GM18517 (cell line): ENCODE data around the gene SEMA4D.

Experiments used
- ATAC-seq: cut with Tn5 transposase; IDR thresholded peaks from one replicate; pipeline ENCODE4 v1.9.1; 2021; ENCODE audit warnings: mild to moderate bottlenecking, moderate library complexity; ENCODE audit not compliant: unreplicated experiment

SEMA4D gene, protein sequence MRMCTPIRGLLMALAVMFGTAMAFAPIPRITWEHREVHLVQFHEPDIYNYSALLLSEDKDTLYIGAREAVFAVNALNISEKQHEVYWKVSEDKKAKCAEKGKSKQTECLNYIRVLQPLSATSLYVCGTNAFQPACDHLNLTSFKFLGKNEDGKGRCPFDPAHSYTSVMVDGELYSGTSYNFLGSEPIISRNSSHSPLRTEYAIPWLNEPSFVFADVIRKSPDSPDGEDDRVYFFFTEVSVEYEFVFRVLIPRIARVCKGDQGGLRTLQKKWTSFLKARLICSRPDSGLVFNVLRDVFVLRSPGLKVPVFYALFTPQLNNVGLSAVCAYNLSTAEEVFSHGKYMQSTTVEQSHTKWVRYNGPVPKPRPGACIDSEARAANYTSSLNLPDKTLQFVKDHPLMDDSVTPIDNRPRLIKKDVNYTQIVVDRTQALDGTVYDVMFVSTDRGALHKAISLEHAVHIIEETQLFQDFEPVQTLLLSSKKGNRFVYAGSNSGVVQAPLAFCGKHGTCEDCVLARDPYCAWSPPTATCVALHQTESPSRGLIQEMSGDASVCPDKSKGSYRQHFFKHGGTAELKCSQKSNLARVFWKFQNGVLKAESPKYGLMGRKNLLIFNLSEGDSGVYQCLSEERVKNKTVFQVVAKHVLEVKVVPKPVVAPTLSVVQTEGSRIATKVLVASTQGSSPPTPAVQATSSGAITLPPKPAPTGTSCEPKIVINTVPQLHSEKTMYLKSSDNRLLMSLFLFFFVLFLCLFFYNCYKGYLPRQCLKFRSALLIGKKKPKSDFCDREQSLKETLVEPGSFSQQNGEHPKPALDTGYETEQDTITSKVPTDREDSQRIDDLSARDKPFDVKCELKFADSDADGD

DNA sequence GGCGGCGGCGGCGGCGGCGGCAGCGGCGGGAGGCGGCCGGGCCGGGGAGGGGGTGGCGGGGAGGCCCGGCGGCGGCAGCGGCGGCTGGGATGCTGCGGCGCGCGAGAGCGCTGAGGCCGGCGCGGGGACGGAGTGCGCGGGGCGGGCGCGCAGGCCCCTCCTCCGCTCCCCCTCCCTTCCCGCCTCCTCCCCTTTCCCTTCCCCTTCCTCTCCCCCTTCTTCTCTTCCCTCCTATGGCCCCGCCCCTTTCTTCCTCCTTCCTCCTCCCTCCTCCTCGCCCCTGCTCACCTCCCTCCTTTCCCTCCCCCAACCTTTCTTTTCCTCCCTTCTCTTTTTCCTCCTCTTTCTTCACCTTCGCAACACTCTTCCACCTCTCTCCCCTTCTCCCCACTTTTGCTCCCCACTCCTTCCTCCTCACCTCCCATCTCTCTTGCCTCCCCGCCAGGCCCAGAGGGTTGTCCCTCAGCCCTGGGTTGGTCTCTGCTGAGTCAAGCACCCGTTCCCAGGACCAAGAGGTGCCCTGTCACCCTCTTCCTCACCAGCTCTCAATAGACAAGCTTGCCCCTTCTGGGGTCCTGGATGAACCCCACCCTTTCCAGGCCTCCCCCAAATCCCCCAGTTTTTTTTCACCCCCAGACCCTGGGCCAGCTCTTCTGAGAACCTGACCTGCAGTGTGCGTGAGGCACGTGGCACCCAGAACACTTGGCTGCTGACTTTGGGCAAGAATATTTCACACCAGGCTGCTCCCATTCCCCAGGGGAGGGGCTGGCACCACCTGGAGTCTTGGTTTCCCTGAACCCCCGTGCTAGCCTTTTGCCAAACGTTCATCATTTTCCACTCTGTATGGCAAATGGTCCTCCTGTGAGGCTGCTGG lies at the start of gene SEMA4D:
SEMA4D (minus strand) TSS at position 136 of the 874 bp plus-strand sequence. CDS start 92,657 bp downstream, outside the sequence.
- ATAC-seq: no peak

DNA sequence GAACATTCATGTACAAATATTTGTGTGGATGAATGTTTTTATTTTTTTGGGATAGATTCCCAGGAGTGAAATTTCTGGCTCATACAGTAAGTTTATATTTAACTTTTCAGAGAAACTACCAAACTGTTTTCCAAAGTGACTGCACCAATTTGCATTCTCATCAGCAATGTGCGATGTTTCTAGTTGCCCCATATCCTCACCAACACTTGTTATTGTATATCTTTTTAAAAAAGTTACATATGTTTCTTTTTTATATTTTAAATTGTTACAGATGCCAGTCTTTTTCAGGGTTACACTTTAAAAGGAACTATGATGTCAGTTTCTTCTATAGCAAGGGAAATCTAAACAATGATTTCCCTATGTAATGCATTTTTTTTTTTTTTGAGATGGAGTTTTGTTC lies 49.1 kb upstream of the SEMA4D start:
- no peak for ATAC-seq

DNA sequence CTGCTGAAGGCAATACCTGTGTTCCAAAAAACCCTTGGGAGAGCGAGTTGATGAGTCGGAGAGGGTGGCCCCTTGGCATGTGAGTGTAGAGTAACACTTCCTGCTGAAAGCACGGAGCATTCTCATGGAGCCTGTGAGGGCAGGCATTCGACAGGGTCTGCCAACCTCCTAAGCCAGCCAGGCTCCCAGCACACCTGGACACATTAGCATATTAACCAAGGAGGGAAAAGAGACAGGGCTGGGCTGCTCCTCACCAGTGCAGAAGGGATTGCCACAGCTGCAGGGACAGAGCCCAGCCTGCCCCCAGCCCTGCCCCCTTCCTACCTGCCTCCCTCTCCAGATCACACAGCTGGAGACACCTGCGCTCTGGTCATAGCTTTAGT lies 46.4 kb upstream of the SEMA4D start:
- no peak for ATAC-seq

DNA sequence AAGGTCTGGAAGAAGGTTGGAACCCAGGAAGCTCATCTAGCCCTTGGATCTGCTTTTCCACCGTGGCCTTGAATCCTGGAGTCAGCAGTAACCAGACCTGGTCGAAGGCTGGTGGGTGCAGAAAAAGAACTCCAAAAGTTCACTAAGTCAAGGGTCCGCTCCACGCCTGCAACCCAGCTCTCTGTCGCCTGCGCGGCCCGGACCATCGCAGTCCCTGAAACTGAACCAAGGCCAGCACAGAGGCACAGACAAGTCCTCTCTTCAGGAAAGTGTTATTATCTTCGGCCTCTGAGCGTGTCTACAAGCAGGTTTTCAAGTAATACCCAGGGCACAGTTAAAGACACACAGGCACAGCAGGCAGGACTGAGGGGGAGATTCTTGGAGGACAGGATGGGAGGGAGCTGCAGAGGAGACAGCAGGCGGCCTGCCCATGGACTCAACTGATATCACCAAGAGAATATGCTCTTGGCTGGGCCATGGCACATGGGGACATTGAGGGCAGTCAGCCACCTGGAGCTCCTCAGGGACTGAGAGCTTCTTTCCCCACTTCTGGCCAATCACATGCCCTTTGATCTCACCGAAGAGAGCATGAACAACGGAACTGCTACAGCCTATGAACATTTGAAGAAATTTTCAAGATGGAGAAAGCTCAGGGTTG lies 45.8 kb upstream of the SEMA4D start:
- ATAC-seq: no peak

DNA sequence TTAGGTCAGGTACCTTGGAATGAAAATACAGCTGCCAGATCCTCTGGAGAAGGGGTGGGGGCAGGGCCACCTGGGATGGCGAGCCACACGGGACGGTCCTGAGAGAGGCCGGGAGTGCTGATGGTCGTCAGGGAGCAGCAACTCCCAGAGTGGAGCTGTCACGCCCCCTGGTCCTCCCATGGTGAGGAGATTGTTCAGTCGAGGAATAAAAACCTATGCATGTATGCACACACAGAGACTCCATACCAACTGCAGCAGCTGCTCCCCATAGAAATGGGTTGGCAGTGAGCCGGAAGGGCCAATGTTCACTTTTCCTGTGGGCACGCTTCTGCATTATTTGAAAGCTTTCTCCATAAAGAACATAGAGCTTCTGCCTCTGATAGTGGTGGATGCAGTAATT lies 45.2 kb upstream of the SEMA4D start:
- no peak for ATAC-seq

DNA sequence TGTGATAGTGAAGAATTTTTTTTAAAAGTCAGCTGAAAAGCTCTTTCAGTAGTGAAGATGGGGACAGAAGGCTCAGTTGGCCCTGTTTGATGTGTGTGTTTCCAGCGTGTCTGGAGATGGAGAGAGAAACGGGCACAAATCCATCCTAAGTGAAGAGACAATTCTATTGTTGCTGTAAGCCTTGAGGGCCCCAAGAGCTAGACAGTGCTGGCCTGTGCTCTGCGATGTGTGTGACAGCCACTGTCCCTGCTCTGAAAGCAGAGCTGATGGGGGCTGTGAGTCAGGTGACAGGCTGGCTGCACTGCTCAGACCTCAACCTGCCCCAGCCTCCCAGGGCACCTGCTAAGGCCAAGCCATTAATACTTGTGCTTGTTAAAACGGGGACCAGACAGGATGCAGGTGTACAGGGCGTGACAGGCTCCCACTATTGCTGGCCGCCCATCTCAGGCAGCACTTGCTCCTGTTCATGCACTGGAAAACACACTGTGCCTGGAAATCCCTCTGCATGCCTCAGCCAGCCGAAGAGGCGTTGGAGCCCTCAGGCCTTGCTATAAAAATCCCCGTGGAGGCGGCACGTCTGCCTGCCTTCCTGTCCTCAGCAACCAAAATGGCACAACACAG lies 44.6 kb upstream of the SEMA4D start:
- no peak for ATAC-seq

DNA sequence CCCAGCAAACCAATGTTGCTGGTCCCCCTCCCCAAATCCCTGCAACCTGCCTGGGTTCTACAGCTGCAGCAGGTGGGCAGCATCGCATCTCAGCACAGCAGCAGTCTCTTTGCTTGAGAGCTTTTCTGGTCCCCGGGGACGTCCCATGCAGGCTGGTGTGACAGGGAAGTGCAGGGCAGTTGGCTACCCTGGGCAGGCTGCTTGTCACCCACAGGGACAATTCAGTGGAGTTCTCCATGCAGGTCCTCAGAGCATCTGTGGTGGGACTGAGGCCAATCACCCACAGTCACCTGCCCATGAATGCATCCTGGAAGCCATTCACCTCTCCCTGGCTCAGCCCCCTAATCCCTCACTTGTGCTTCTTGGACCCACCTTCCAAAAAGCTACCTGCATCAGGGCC lies 43.9 kb upstream of the SEMA4D start:
- no peak for ATAC-seq

DNA sequence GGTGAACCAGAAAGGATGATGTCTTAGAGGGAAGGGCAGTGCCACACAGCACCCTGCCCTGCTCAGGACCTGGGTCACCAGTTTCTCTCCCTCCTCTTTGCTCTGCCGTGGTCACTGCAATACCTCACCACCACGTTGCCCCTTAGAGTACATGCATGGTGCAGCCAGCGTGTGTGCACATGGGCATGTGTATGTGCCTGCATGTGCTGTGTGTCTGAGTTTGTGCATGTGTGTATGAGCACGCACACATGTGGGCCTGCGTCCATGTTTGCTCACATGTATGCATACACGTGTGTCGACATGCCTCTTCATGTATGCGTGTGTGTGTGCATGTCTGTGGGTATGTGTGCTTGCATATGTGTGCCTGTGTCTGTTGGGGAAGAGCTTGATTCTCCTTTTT lies 41.5 kb upstream of the SEMA4D start:
- no peak for ATAC-seq

DNA sequence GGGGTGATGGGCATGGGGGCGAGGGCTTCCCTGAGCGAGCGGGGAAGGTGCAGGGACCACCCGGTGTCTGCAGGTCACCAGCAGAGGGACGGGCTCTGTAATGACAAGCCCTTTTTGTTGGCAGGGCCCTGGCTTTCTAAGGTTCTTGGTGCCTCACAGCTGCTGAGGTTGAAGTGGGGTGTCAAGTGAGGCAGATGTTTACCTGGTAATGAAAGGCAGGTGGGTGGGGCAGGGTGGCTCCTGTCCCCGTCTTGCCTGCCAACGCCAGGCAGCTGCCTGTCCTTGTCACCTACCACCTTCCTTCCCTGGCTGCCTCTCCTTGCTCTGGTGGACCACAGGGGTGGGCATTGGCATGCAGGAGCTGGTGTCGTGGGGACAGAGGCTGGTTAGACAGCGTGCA lies 41.0 kb upstream of the SEMA4D start:
- no peak for ATAC-seq

DNA sequence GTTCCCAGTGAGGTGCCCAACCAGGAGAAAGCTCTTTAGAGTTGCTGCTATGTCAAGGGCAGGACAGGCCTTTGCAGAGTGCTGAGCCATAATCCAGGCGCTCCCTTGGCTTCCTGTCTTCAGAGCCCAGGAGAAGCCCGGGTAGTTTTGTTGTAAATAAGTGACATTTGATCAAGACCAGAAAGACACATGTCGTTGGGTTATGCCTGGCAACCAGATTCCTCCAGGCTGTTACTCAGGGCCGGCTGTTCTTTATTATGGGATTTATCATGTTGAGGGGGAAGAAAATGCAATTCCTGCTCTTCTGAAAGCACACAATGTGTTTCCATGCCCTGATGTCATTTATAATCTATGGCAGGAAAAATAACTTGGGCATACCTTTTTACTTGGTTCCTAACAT lies 39.3 kb upstream of the SEMA4D start:
- no peak for ATAC-seq

DNA sequence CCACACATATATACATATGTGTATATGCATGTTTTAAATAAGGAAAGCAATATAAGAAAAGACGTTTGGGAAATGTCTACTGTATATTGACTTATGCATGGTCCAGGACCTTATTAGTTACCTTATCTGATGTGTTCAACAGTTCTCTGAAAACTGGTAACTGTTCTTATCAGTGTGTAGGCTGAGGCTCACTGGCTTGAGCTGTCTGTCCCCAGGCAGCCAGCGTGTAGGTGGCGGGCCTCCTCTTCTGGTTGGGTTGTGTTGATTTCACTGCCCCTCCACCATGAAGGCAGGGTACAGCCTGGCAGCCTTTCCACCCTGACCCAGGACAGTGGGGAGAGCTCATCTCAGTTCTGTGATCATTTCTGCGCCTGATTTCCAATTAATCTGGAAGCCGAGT lies 38.7 kb upstream of the SEMA4D start:
- ATAC-seq: no peak

DNA sequence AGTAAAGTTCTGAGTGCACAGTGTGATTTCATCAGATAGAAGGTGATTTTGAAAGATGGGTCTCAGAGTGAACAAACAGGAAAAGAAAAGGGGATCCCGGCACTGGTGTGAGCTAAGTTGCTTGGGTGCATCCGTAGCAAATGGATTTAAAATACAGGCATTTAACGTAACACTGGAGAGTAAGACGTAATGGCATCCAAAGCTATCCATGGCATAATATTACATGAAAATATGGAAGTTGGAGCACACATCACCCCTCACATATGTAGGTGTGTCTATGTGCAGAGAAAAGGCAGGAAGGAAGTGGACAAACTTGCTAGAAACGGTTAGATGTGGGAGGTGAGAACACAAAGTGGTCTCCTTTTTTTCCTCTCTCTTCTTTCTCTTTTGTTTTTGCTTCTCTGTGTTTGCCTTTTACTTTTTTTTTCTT lies 38.2 kb upstream of the SEMA4D start:
- ATAC-seq: no peak

DNA sequence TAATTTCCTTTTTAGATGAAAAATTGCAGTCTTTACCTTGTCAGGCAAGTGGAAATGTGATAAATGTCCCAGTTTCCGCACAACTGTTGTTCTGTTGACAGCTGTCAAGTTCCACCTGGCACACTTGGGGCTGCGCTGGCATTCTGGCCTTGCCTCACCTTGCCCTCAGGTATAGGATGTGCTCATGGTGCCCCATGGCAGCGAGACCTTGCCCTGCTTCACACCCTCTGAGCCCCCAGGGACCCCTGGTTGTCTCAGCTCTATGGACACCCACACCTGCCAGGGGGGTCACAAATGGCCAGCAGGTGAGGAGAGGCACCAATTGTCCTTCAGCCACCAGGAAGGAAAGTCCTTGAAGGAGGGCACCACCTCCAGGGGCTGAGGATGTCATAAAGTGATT lies 37.5 kb upstream of the SEMA4D start:
- ATAC-seq: no peak

DNA sequence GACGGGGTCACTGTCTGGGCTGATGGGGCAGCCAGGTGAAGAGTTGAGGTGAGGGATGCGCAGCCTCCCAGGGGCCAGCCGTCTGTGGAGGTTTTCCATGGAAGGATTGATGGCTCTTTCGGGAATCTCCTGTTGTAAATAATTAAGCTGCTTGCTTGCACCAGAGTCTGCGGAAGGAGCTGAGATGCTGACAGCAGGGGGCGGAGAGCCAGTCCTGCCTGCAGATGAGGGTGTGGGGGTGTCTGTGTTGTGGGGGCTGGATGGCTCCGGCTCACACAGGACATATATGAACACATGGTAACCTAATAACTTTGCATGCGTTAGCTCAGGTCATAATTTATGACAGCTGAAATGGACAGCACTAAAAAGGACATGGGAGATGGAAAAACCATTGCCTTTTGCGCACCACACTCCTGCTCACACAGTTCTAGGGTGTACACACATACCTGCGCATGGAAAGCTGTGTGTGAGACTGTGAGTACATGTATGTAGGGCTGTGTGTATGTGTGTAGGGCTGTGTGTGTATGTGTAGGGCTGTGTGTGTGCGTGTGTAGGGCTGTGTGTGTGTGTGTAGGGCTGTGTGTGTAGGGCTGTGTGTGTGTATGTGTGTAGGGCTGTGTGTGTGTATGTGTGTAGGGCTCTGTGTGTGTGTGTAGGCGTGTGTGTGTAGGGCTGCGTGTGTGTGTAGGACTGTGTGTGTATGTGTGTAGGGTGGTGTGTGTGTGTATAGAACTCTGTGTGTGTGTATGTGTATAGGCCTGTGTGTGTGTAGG lies 36.8 kb upstream of the SEMA4D start:
- no peak for ATAC-seq

DNA sequence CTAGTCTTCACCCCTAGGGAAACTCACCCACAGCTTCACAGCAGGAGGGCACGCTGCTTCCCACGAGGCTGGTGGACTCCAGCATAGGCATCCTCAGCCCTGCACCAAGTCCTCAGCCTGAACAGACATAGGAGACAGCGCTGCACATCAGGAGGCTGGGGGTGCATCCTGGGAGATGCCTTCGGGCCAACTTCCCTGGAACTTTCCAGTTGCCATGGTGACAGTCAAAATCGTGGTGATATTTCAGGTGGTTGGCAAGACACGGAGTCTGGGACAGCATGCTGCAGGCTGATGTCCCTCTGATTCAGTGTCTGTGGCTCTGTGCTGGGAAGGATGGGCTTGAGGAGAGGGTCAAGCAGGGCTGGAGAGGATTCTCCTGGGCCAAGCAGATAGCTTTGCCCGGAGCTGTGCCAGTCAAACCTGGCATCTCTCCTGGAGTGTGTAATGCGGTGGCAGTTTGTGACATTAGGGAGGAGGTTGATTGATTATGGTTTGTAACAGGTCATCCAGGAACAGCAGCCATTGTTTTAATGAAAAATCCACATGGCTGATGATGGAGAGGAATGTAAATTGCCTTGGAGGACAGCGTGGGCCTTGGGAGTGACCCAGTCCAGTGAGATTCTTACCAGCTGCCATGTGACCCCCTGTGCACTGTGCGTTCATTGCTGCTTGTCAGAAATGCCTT lies 35.6 kb upstream of the SEMA4D start:
- no peak for ATAC-seq

DNA sequence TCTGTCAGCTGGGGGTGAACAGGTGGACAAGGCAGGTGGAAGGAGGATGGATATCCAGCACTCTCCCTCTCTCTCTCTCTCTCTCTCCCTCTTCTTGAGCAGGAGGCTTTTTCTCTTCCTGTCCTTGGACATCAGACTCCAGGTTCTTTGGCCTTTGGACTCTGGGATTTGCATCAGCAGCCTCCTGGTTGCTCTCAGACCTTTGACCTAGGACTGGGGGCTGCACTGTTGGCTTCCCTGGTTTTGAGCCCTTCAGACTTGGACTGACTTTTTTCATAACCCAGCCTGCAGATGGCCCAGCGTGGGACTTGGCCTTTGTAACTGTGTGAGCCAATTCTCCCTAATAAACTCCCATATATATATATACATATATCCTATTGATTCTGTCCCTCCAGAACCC lies 35.0 kb upstream of the SEMA4D start:
- ATAC-seq: no peak

DNA sequence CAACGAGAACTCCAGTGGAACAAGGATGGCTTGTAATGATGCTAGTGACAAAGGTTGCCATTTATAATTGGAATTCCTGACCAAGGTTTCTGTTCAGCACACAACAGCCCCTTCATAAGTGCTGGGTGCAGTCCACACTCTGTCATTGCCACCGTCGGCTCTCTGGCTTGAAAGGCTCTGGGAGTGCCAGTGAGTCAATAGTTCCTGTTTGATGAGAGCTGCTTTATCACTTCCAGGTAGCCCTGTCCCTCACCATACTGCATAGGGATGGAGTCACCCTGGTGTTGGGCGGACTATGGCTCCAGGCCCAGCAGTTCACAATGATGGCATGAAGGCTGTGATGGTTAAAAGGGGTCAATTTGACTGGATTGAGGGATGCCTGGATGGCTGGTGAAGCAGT lies 34.6 kb upstream of the SEMA4D start:
- ATAC-seq: no peak

DNA sequence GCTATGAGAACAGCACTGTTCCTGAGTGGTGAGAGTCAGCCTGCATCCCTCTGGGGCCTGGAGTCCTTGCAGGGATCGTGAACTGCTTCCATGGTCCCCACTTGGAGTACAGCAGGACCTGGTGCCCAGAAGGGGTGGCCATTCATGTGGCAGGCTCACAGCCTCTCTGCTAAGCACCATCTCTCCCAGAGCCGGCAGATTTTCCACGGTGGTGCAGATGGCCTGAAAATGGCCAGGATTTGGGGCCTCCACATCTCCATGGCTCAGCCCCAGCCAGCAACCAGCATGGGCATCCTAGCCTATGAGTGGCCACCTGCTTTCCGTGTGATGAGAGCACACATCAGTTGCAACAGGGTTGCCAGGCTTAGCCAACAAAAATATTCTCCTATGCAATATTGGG lies 33.9 kb upstream of the SEMA4D start:
- no peak for ATAC-seq

DNA sequence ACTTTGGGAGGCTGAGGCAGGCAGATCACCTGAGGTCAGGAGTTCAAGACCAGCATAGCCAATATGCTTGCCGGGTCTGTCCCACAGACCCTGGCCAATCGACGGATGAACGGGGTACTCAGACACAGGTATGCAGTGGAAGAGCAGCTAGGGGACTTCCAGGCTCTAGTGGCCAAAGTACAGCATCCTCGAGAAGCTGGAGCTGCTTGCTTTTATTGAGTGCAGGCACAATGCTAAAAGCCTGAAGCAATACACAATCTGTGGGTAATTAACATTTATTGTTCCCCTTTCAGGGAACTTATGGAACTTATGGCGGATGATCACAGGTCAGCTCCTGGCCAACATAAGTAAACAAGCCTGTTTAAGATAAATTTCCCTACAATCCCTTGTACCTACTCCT lies 32.8 kb upstream of the SEMA4D start:
- no peak for ATAC-seq
